ENCODE data around the gene ADORA1.

ADORA1 gene

DNA sequence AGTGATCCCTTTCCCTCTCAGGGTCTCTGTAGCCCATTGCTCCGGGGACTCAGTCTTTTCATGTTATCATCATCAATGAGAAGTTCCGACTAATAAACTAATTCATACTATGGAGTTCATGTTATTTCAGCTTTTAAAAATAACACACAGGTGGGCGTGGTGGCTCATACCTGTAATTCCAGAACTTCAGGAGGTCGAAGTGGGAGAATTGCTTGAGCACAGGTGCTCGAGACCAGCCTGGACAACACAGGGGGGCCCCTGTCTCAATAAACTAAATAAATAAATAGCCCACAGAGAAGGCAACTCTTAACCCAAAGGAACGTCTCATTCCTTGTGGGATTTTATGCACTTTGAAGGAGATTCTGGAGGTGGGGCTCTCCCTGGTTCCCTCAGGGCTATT lies 33.6 kb downstream of the ADORA1 start:
- Histone ChIP-seq H3K27ac (no peak overlapping the region), H3K9ac (ENCODE audit: insufficient read length) (no peak overlapping the region), H3K36me3 (ENCODE audit: insufficient read depth, low read length) (no peaks in the 10 kb centered on the region), H3K4me3 (no peak overlapping the region), H3K9me3 (ENCODE audit: low read depth, low read length) (no peaks in the 10 kb centered on the region)
- TF ChIP-seq POLR2AphosphoS5 (IDR thresholded peaks at IDR 0.05; ENCODE audit: borderline replicate concordance, low read depth, low read length), result no peak
- no peak for TF ChIP-seq FOXP2 (optimal IDR thresholded peaks at IDR 0.05; ENCODE audit: control extremely low read depth, extremely low read length, insufficient read depth)
- no peak for TF ChIP-seq EZH2 (IDR thresholded peaks at IDR 0.05)
- no peak for DNase-seq (ENCODE audit: low read depth, low spot score)

DNA sequence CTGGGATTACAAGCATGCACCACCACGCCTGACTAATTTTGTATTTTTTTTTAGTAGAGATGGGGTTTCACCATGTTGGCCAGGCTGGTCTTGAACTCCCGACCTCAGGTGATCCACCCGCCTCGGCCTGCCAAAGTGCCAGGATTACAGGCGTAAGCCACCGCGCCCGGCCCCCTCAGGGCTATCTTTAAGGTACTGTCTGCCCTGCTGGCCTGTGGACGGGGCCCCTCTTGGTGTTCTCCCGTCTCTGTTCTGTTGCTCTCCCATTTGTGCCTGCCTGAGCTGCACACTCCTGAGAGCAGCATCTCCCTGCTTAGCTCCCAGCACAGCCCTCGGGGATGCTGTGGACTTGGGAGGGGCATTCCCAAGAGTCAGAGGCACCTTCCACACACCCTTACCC lies 34.2 kb downstream of the ADORA1 start:
- no peaks in the 10 kb centered on the region for H3K36me3 ChIP-seq (ENCODE audit: insufficient read depth, low read length)
- H3K9ac ChIP-seq (ENCODE audit: insufficient read length), result no peak overlapping the region
- DNase-seq (ENCODE audit: low read depth, low spot score), result no peak
- TF ChIP-seq POLR2AphosphoS5 (IDR thresholded peaks at IDR 0.05; ENCODE audit: borderline replicate concordance, low read depth, low read length), result no peak
- no peak for TF ChIP-seq FOXP2 (optimal IDR thresholded peaks at IDR 0.05; ENCODE audit: control extremely low read depth, extremely low read length, insufficient read depth)
- no peak for TF ChIP-seq EZH2 (IDR thresholded peaks at IDR 0.05)
- no peak overlapping the region for H3K27ac ChIP-seq
- no peak overlapping the region for H3K4me3 ChIP-seq
- H3K9me3 ChIP-seq (ENCODE audit: low read depth, low read length), result no peaks in the 10 kb centered on the region

DNA sequence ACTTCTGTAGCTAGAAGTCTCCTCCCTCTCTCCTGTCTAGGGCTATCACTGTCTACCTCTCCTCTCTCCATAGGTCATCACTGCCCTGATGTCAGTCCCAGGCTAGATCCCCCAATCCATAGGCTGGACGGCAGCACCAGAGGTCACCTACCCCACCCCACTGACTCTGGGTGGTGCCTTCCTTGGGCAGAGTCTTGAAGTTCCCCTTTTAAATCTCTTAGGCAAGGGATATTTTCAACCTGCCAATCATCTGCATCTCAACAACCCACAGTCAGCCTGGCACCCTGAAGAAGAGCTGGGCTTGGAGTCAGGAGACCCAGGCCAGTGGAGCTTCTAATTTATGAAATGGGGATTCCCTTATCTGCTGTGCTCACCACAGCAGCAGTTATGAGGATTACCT lies 34.9 kb downstream of the ADORA1 start:
- no peak overlapping the region for H3K4me3 ChIP-seq
- no peaks in the 10 kb centered on the region for H3K9me3 ChIP-seq (ENCODE audit: low read depth, low read length)
- TF ChIP-seq POLR2AphosphoS5 (IDR thresholded peaks at IDR 0.05; ENCODE audit: borderline replicate concordance, low read depth, low read length) (no peak), EZH2 (IDR thresholded peaks at IDR 0.05) (no peak), FOXP2 (optimal IDR thresholded peaks at IDR 0.05; ENCODE audit: control extremely low read depth, extremely low read length, insufficient read depth) (no peak)
- DNase-seq (ENCODE audit: low read depth, low spot score), result no peak
- H3K9ac ChIP-seq (ENCODE audit: insufficient read length), result no peak overlapping the region
- H3K36me3 ChIP-seq (ENCODE audit: insufficient read depth, low read length), result no peaks in the 10 kb centered on the region
- no peak overlapping the region for H3K27ac ChIP-seq

DNA sequence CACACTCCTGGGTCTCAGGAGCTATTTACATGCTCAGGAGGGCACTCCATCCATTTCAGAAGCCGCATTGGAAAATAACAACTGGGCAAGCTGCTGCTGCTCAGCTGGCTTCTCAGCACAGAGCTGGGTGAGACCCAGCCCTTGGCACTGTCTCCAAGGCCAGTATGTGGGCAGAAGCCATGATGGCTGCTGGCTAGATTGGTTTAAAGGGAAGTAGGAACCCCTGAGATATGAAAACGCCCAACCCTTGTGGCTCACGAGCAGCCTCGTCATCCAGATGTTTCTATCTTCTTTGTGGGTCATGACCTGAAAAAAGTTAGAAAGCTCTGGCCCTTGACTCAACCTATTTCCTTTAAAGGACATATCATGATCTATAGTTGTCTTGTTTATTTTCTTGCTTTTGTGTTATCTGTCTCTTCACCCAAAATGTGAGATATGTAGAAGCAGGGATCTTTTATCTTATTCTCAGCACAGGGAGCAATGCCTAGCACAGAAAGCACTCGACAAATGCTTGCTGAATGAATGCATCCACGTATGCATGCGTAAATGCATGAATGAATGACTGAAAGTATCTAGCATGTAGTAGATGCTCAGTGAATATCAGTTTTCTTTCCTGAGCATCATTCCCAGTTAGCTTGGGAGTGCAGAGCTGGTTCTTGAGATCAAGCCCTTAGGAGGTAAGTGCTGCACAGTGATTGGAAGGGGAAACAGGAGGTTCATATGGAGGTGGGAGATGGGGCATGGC lies 36.5 kb downstream of the ADORA1 start:
- no peak for TF ChIP-seq FOXP2 (optimal IDR thresholded peaks at IDR 0.05; ENCODE audit: control extremely low read depth, extremely low read length, insufficient read depth)
- Histone ChIP-seq H3K4me3 (no peak overlapping the region), H3K9ac (ENCODE audit: insufficient read length) (no peak overlapping the region), H3K36me3 (ENCODE audit: insufficient read depth, low read length) (no peaks in the 10 kb centered on the region), H3K9me3 (ENCODE audit: low read depth, low read length) (no peaks in the 10 kb centered on the region), H3K27ac (no peak overlapping the region)
- no peak for DNase-seq (ENCODE audit: low read depth, low spot score)

DNA sequence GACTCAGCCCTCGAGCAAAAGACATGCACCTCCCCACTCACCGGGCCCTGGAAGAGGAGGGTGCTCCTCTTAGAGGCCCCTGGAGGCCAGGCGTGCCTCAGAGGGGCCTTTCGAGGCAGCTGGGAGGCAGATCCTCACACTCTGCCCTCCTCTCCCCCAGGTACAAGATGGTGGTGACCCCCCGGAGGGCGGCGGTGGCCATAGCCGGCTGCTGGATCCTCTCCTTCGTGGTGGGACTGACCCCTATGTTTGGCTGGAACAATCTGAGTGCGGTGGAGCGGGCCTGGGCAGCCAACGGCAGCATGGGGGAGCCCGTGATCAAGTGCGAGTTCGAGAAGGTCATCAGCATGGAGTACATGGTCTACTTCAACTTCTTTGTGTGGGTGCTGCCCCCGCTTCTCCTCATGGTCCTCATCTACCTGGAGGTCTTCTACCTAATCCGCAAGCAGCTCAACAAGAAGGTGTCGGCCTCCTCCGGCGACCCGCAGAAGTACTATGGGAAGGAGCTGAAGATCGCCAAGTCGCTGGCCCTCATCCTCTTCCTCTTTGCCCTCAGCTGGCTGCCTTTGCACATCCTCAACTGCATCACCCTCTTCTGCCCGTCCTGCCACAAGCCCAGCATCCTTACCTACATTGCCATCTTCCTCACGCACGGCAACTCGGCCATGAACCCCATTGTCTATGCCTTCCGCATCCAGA lies 37.7 kb downstream of the ADORA1 start:
- H3K4me3 ChIP-seq, result no peak overlapping the region
- no peaks in the 10 kb centered on the region for H3K9me3 ChIP-seq (ENCODE audit: low read depth, low read length)
- no peak for DNase-seq (ENCODE audit: low read depth, low spot score)
- no peak overlapping the region for H3K27ac ChIP-seq
- H3K9ac ChIP-seq (ENCODE audit: insufficient read length), result no peak overlapping the region
- H3K36me3 ChIP-seq (ENCODE audit: insufficient read depth, low read length), result no peaks in the 10 kb centered on the region
- no peak for TF ChIP-seq POLR2AphosphoS5 (IDR thresholded peaks at IDR 0.05; ENCODE audit: borderline replicate concordance, low read depth, low read length)
- no peak for TF ChIP-seq EZH2 (IDR thresholded peaks at IDR 0.05)
- no peak for TF ChIP-seq FOXP2 (optimal IDR thresholded peaks at IDR 0.05; ENCODE audit: control extremely low read depth, extremely low read length, insufficient read depth)

DNA sequence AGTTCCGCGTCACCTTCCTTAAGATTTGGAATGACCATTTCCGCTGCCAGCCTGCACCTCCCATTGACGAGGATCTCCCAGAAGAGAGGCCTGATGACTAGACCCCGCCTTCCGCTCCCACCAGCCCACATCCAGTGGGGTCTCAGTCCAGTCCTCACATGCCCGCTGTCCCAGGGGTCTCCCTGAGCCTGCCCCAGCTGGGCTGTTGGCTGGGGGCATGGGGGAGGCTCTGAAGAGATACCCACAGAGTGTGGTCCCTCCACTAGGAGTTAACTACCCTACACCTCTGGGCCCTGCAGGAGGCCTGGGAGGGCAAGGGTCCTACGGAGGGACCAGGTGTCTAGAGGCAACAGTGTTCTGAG lies 38.3 kb downstream of the ADORA1 start:
- Histone ChIP-seq H3K4me3 (no peak overlapping the region), H3K9ac (ENCODE audit: insufficient read length) (no peak overlapping the region), H3K27ac (no peak overlapping the region), H3K36me3 (ENCODE audit: insufficient read depth, low read length) (no peaks in the 10 kb centered on the region), H3K9me3 (ENCODE audit: low read depth, low read length) (no peaks in the 10 kb centered on the region)
- DNase-seq (ENCODE audit: low read depth, low spot score), result no peak
- TF ChIP-seq POLR2AphosphoS5 (IDR thresholded peaks at IDR 0.05; ENCODE audit: borderline replicate concordance, low read depth, low read length) (no peak), EZH2 (IDR thresholded peaks at IDR 0.05) (no peak), FOXP2 (optimal IDR thresholded peaks at IDR 0.05; ENCODE audit: control extremely low read depth, extremely low read length, insufficient read depth) (no peak)

DNA sequence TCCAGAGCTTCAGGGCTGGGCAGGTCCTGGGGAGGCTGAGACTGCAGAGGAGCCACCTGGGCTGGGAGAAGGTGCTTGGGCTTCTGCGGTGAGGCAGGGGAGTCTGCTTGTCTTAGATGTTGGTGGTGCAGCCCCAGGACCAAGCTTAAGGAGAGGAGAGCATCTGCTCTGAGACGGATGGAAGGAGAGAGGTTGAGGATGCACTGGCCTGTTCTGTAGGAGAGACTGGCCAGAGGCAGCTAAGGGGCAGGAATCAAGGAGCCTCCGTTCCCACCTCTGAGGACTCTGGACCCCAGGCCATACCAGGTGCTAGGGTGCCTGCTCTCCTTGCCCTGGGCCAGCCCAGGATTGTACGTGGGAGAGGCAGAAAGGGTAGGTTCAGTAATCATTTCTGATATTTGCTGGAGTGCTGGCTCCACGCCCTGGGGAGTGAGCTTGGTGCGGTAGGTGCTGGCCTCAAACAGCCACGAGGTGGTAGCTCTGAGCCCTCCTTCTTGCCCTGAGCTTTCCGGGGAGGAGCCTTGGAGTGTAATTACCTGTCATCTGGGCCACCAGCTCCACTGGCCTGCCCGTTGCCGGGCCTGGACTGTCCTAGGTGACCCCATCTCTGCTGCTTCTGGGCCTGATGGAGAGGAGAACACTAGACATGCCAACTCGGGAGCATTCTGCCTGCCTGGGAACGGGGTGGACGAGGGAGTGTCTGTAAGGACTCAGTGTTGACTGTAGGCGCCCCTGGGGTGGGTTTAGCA lies 38.8 kb downstream of the ADORA1 start:
- Histone ChIP-seq H3K4me3 (no peak overlapping the region), H3K9ac (ENCODE audit: insufficient read length) (no peak overlapping the region), H3K36me3 (ENCODE audit: insufficient read depth, low read length) (no peaks in the 10 kb centered on the region), H3K27ac (no peak overlapping the region), H3K9me3 (ENCODE audit: low read depth, low read length) (no peaks in the 10 kb centered on the region)
- TF ChIP-seq EZH2 (IDR thresholded peaks at IDR 0.05), result no peak
- no peak for TF ChIP-seq POLR2AphosphoS5 (IDR thresholded peaks at IDR 0.05; ENCODE audit: borderline replicate concordance, low read depth, low read length)
- TF ChIP-seq FOXP2 (optimal IDR thresholded peaks at IDR 0.05; ENCODE audit: control extremely low read depth, extremely low read length, insufficient read depth), result no peak
- no peak for DNase-seq (ENCODE audit: low read depth, low spot score)
